GM21619 (cell line): ENCODE results near the gene OSBP2.

Experiments used
- ATAC-seq: cut with Tn5 transposase; IDR thresholded peaks from one replicate; pipeline ENCODE4 v1.9.1; 2021; ENCODE audit not compliant: unreplicated experiment

The OSBP2 gene

GRCh38 chr22:30878516-30879414, 184.1 kb downstream of the OSBP2 start:
- ATAC-seq, result no peak

DNA sequence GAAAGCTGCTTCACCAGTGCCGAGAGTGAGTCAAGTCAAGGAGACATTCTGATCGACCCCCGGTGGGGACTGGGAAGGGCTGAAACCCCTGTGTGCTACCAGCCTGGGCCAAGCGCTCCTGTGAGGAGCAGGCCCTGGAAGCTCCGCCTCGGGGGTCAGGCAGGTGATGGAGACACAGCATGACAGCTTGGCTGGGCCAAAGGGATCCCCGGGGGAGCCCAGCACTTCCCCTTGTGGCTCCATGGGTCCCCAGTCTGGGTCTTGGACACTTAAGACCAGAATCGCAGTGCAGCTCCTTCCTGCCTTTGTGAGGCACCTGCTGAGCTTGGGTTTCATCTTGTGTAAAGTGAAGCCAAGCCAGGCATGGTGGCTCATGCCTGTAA, 184.7 kb downstream of the OSBP2 start:
- no peak for ATAC-seq

GRCh38 chr22:30880181-30880601, 185.5 kb downstream of the OSBP2 start:
- no peak for ATAC-seq

DNA sequence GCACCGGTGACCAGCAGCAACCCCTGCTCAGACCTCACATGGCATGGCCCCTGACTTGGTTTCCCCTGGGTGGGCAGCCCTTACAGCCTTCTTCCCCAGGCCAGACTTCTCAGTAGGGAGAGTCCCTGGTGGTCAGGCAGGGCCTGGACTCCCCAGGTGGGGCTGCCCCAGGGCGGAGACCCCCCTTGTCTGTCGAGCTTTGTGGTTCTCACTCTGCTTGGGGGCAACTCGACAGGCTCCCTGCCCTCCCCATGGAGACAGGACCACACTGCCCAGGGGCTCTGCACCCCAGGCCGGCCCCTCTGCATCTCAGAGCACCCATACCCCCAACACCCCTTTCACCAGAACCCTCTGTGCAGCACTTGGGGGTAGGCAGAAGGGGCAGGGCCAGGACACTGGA, 186.2 kb downstream of the OSBP2 start:
- no peak for ATAC-seq

DNA sequence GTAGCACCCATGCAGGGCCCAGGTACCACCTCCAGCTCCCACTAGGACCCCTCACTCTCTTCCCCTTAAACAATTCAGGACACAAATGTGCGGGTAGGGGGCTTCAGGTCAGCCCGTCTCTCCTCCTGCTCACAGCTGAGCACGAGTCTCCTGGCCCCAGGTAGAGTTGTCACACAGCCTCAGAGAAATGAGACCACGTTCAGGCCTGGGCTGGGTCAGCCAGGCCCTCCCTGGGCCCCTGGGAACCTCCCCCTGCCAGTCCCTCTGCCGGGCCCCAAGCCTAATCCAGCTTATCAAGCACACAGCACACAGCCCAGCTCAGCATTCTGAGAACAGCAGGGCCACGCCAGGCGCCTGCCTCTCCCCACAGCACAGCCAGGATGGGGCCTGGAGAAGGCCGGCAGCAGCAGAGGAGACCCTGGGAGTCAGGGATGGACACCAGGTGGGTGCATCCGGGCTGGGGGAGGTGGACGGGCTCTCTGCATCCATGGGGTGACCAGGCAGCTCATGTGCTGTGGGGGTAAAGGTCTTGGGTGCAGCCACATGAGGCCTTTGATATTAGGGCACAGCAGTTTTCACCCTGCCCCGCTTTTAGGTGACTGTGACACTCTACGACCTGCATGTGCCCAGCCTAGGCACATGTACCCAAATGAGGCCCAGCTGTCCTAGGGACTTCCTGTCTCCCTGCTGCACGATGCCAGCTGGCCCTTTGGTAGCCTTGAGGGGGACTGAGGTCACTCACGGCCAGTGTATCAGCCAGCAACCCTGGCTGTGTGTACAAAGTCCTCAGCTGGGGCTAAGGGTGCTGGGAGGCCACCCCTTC, 186.9 kb downstream of the OSBP2 start:
- no peak for ATAC-seq

DNA sequence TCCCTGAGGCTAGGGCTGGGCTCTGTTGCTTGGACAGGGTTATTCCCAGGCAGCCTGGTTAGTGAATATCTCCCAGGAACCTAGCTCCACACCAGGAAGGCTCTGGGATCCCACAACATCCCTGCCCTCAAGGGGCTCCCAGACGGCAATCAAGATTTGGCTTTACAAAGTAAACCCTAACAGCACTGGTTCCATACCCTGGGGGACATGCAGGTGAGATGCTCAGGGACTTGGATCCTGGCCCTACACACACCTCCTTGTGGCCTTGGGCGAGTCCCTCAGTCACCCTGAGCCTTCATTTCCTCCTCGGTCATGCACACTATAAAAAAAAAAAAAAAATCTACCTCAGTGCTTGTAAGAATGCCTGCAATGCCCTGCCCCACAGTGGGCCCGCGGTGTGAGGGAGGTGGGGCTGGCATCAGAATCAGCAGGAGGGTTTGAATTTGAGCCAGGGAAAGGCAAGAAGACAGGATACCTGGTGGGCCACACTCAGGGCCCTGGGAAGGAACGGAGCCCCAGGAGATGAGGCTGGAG, 187.6 kb downstream of the OSBP2 start:
- no peak for ATAC-seq

DNA sequence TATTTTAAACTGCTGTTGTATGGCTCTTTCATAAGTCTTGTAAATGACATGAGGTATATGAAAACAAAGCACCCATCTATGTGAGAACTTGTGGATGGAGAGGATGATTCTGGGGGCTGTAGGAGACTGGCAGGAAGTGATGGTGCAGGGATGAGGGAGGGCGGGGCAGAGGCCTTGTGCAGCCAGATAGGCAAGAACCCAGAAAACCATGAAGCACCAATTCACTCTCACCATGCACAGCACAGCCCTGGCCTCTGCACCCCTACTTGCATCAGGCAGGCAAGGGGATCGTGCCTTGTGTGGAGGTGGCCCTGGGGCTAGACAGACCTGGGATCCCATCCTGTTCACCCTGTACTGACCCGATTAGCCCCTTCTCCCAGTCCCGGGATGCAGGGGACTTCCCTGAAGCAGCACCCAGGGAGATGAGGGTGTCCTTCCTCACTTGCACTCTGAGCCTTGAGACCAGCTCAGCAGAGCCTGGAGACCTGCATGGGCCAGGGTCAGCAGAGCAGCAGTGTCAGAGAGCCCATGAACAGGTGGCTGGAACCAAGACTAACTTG, 188.4 kb downstream of the OSBP2 start:
- no peak for ATAC-seq

GRCh38 chr22:30883586-30884145, 189.0 kb downstream of the OSBP2 start:
- ATAC-seq, result no peak

DNA sequence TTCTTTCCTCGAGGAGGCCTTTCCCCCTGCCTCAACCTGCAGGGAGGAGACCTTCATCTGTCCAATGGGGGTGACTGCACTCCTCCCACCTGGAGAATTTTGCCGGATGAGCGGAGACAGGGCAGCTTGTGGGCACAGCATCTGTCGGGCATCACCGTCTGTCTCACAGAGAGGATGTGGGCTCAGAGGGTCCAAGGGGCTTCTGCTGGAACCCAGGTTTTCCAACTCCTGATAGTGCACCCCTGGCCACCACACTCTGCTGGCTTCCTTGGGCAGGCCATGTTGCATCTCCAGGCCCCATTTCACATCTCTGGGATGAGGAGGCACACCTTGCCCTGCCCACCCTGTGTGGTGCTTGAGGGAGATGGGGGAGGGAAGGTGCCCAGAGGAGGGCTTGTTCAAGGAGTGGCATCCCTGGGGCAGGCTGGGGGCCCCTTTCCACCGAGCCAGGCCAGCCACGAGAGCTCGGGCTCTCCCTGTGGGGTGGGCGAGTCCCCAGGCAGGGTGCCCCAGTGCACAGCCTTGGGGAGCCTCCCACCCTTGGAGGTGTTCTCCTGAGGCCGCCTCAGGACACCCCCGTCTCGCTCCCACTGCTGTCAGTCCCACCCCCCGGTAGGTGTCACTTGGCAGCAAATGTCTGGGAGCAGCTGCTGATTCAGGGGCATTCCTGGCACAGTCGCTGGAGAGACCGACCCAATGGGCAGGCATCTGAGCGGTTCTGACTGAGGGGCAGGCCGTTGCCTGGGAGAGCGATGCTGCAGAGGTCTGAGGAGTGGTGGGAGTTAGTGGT, 189.7 kb downstream of the OSBP2 start:
- no peak for ATAC-seq

DNA sequence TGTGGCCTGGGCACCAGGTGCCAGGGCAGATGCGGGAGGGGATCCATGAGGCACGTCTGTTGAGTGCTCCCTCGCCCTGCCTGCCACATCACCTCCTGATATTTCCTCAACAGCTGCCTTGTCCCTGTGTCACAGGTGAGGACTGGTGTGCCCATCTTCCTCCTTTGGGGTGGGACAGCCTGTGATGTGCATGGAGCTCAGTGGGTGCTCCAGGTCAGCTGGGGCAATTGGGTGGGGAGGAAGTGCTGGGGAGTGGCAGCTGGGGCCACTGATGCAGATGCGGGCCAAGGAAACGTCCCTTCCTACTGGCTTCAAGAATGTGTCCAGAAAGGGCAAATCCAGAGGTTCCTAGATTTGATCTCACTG, 190.3 kb downstream of the OSBP2 start:
- no peak for ATAC-seq

GRCh38 chr22:30885591-30885990, 190.9 kb downstream of the OSBP2 start:
- ATAC-seq, result no peak

- no peak for ATAC-seq
Observed at GRCh38 chr22:30887453-30887852, 192.8 kb downstream of the OSBP2 start.

- no peak for ATAC-seq
Observed at GRCh38 chr22:30887861-30888260, 193.2 kb downstream of the OSBP2 start.

GRCh38 chr22:30889268-30889995, 194.8 kb downstream of the OSBP2 start:
- no peak for ATAC-seq

DNA sequence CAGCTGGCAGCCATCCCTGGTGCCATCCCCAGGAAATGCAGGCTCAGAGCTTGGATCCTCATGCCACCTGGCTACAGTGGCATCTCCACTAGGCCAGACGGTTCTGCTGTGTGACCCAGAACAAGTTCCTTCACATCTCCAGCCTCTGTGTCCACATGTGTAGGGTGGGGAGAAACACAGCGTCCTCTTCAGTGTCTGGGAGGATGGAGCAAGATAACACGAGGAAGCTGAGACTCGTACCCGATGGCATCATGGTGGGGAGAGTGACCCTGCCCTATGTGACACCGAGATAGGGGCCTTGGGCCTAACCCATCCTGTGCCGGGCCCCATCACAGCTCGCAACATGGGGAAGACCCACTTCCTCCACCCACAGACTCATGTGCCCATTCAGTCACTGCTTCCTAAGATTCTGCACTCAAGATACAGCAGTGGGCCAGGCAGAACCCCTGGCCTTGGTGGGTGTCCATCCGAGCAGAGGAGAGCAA, 195.4 kb downstream of the OSBP2 start:
- ATAC-seq, result no peak

DNA sequence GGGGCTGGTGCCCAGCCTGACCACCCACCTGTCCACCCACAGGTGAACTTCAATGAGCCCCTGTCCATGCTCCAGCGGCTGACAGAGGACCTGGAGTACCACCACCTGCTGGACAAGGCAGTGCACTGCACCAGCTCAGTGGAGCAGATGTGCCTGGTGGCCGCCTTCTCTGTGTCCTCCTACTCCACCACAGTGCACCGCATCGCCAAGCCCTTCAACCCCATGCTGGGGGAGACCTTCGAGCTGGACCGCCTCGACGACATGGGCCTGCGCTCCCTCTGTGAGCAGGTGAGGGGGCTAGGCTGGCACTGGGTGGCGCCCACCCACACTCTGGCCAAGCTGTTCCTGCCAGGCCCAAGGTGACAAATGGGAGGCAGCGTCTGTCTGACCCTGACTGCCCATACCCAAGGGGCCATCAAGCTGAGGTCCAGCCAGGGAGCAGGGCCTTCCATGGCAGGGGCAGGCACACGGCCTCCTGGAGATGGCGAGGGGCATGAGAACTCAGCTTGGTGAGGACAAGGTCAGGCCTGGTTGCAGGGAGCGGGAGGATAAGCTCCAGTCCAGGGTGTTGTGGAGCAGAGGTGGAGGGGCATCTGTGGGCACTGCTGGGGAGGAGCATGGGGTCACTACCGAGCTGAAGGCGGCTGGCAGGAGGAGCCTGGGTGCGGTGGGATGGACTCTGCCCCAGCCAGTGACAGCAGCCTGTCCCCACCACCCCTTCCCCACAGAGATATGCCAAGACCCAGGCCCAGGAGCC, 196.2 kb downstream of the OSBP2 start:
- no peak for ATAC-seq

- ATAC-seq, result no peak
Observed at GRCh38 chr22:30891443-30891755, 196.7 kb downstream of the OSBP2 start.

GRCh38 chr22:30891781-30892180, 197.1 kb downstream of the OSBP2 start:
- ATAC-seq, result no peak

DNA sequence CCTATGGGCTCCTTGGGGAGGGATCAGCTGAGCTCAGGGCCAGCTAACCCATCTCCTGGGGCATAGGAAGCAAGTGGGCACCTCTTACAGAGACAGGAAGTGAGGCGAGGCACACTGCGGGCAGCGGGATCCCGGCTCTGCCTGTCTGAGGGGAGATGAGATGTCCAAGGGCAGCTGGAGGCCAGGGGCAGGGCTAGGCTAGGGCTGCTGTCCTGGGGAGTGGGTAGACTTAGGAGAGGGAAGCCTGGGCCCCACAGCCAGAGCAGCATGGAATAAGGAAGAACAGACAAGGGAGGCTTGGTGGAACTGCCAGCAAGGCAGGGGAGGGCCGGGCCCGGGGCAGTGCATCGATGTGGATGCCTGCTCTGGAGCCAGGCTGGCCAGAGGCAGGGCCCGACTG, 197.6 kb downstream of the OSBP2 start:
- no peak for ATAC-seq
